SKM-1 treated with dmso at 0.1 percent for 144 hours (cell line): ENCODE measurements around the gene CARMIL1.
A peak's percentile ranks its signal among the peaks of the same experiment; 100 is the strongest.

Source experiments
- DNase-seq: peaks from one replicate; lab custom pipeline; 2025; ENCODE audit not compliant: unreplicated experiment; lab: John Stamatoyannopoulos, UW

Gene CARMIL1

GRCh38 chr6:25404091-25404490 is 124.9 kb downstream of the CARMIL1 start:
- DNase-seq: no peak

GRCh38 chr6:25404693-25405169 is 125.6 kb downstream of the CARMIL1 start:
- DNase-seq: peak; percentile 16

- peak; percentile 31 for DNase-seq
These were observed 126.3 kb downstream of the CARMIL1 start for GRCh38 chr6:25405442-25405841.

GRCh38 chr6:25407431-25407830 is 128.3 kb downstream of the CARMIL1 start:
- no peak for DNase-seq

GRCh38 chr6:25410102-25410501 is 130.9 kb downstream of the CARMIL1 start:
- no peak for DNase-seq

GRCh38 chr6:25411316-25411950 is 132.3 kb downstream of the CARMIL1 start:
- no peak for DNase-seq

- DNase-seq: peak; percentile 24
These were observed 134.2 kb downstream of the CARMIL1 start for GRCh38 chr6:25413207-25413905.

- no peak for DNase-seq
These were observed 135.0 kb downstream of the CARMIL1 start for GRCh38 chr6:25414168-25414567.

GRCh38 chr6:25414755-25415154 is 135.6 kb downstream of the CARMIL1 start:
- DNase-seq: no peak

GRCh38 chr6:25415274-25415673 is 136.1 kb downstream of the CARMIL1 start:
- no peak for DNase-seq

- no peak for DNase-seq
These were observed 136.5 kb downstream of the CARMIL1 start for GRCh38 chr6:25415701-25416100.

- DNase-seq: no peak
These were observed 138.0 kb downstream of the CARMIL1 start for GRCh38 chr6:25417046-25417605.

- no peak for DNase-seq
These were observed 139.4 kb downstream of the CARMIL1 start for GRCh38 chr6:25418454-25419052.

- DNase-seq: no peak
These were observed 140.7 kb downstream of the CARMIL1 start for GRCh38 chr6:25419879-25420278.

- no peak for DNase-seq
These were observed 144.2 kb downstream of the CARMIL1 start for GRCh38 chr6:25423358-25423757.

- DNase-seq: no peak
These were observed 145.1 kb downstream of the CARMIL1 start for GRCh38 chr6:25424303-25424702.

- DNase-seq: no peak
These were observed 148.4 kb downstream of the CARMIL1 start for GRCh38 chr6:25427549-25427948.

- no peak for DNase-seq
These were observed 149.7 kb downstream of the CARMIL1 start for GRCh38 chr6:25428758-25429317.

GRCh38 chr6:25431306-25431974 is 152.3 kb downstream of the CARMIL1 start:
- DNase-seq: no peak

- peak; percentile 2 for DNase-seq
These were observed 152.8 kb downstream of the CARMIL1 start for GRCh38 chr6:25431975-25432307.

- DNase-seq: no peak
These were observed 155.7 kb downstream of the CARMIL1 start for GRCh38 chr6:25434921-25435320.
